MM.1S (cell line): Measurements from ENCODE around the gene CDCP2.

Experiments used
- DNase-seq: peaks from one replicate; pipeline ENCODE4 v3.0.0-alpha.2; 2015
- H2AFZ ChIP-seq: fragments of 300-600 bp; sonication (generic); 2 replicates; pipeline ENCODE4 v1.6.0; 2016; ENCODE audit warnings: antibody characterized with exemption, low read length
- H3F3A ChIP-seq: fragments of 300-600 bp; sonication (generic); 2 replicates; pipeline ENCODE4 v1.6.1; 2016; ENCODE audit warnings: mild to moderate bottlenecking, antibody characterized with exemption, low read length, moderate library complexity, mixed read lengths; ENCODE audit not compliant: insufficient read depth
- H3K27ac ChIP-seq: fragments of 300-600 bp; sonication (generic); 2 replicates; pipeline ENCODE4 v1.5.1; 2016; ENCODE audit warnings: mild to moderate bottlenecking, low read length
- H3K27me3 ChIP-seq: fragments of 300-600 bp; sonication (generic); replicated peaks from 2 replicates; pipeline ENCODE4 v1.6.0; 2016; ENCODE audit warnings: low read length; ENCODE audit not compliant: insufficient read depth
- H3K36me3 ChIP-seq: fragments of 300-600 bp; sonication (generic); replicated peaks from 2 replicates; pipeline ENCODE4 v1.6.1; 2016; ENCODE audit warnings: mild to moderate bottlenecking, low read length, mixed read lengths; ENCODE audit not compliant: insufficient read depth
- H3K4me1 ChIP-seq: fragments of 300-600 bp; sonication (generic); 2 replicates; pipeline ENCODE4 v1.6.1; 2016; ENCODE audit warnings: low read length, mixed read lengths
- H3K4me2 ChIP-seq: fragments of 300-600 bp; sonication (generic); 2 replicates; pipeline ENCODE4 v1.6.0; 2016; ENCODE audit warnings: low read depth, low read length
- H3K4me3 ChIP-seq: fragments of 300-600 bp; sonication (generic); 2 replicates; pipeline ENCODE4 v1.5.1; 2016; ENCODE audit warnings: low read length, mixed read lengths
- H3K79me2 ChIP-seq: fragments of 300-600 bp; sonication (generic); 2 replicates; pipeline ENCODE4 v1.6.1; 2016; ENCODE audit warnings: mixed run types, low read length, mixed read lengths
- H3K9ac ChIP-seq: fragments of 300-600 bp; sonication (generic); 2 replicates; pipeline ENCODE4 v1.6.1; 2016; ENCODE audit warnings: low read length, mixed read lengths
- H3K9me2 ChIP-seq: fragments of 300-600 bp; sonication (generic); replicated peaks from 2 replicates; pipeline ENCODE4 v1.6.1; 2016; ENCODE audit warnings: mild to moderate bottlenecking, low read length, mixed read lengths; ENCODE audit not compliant: insufficient read depth
- H3K9me3 ChIP-seq: fragments of 300-600 bp; sonication (generic); replicated peaks from 2 replicates; pipeline ENCODE4 v1.6.1; 2016; ENCODE audit warnings: mild to moderate bottlenecking, low read length, mixed read lengths; ENCODE audit not compliant: insufficient read depth
- H4K20me1 ChIP-seq: fragments of 300-600 bp; sonication (generic); 2 replicates; pipeline ENCODE4 v1.6.1; 2016; ENCODE audit warnings: mild to moderate bottlenecking, low read length, moderate library complexity, mixed read lengths; ENCODE audit not compliant: insufficient read depth
- EZH2 ChIP-seq: fragments of 300-600 bp; sonication (generic); optimal IDR thresholded peaks from 2 replicates; pipeline ENCODE3; 2017; ENCODE audit warnings: low read depth, mild to moderate bottlenecking, antibody characterized with exemption, low read length, mixed read lengths
- EZH2phosphoT487 ChIP-seq: fragments of 300-600 bp; sonication (generic); IDR thresholded peaks from 2 replicates; pipeline ENCODE4 v1.6.1; 2018; ENCODE audit warnings: antibody characterized with exemption, low read length
- TF ChIP-seq, protein P1 (sequence below): fragments of 300-600 bp; sonication (generic); IDR thresholded peaks from 2 replicates; pipeline ENCODE4 v1.5.1; 2016; ENCODE audit warnings: antibody characterized with exemption, low read length, mixed read lengths

The CDCP2 gene

DNA sequence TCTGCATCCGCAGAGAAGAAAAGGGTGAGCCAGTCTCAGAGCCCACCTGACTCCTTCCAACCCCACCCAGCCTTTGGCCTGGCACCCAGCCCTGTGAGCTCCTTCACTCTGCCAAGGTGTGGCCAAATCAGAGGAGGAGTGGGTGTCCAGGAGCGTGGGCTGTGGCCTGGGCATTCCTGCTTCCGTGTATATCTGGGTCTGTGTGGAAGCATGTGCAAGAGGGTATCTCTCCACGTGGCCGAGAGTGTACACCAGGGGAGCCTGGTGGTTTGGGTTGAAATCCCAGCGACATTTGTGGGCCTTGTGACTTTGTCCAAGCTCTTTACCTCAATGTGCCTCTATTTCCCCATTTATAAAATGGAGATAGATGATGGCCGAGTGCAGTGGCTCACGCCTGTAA, 29.8 kb downstream of the CDCP2 start:
- H3K27me3 ChIP-seq, result no peaks in the 10 kb centered on the region
- H3K36me3 ChIP-seq, result no peaks in the 10 kb centered on the region
- TF ChIP-seq, protein P1, sequence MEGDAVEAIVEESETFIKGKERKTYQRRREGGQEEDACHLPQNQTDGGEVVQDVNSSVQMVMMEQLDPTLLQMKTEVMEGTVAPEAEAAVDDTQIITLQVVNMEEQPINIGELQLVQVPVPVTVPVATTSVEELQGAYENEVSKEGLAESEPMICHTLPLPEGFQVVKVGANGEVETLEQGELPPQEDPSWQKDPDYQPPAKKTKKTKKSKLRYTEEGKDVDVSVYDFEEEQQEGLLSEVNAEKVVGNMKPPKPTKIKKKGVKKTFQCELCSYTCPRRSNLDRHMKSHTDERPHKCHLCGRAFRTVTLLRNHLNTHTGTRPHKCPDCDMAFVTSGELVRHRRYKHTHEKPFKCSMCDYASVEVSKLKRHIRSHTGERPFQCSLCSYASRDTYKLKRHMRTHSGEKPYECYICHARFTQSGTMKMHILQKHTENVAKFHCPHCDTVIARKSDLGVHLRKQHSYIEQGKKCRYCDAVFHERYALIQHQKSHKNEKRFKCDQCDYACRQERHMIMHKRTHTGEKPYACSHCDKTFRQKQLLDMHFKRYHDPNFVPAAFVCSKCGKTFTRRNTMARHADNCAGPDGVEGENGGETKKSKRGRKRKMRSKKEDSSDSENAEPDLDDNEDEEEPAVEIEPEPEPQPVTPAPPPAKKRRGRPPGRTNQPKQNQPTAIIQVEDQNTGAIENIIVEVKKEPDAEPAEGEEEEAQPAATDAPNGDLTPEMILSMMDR, result no peak
- no peak for TF ChIP-seq EZH2phosphoT487
- TF ChIP-seq EZH2, result no peak
- H3K4me3 ChIP-seq, result no peak overlapping the region
- H3K4me1 ChIP-seq, result peaks cover 11% of the 10 kb centered on the region
- no peak for DNase-seq
- H3K27ac ChIP-seq, result no peak overlapping the region
- H4K20me1 ChIP-seq, result no peaks in the 10 kb centered on the region
- H3K9me2 ChIP-seq, result no peaks in the 10 kb centered on the region
- H3K4me2 ChIP-seq, result no peak overlapping the region
- no peaks in the 10 kb centered on the region for H3F3A ChIP-seq
- no peak overlapping the region for H2AFZ ChIP-seq
- H3K9me3 ChIP-seq, result no peaks in the 10 kb centered on the region
- no peak overlapping the region for H3K9ac ChIP-seq
- H3K79me2 ChIP-seq, result no peaks in the 10 kb centered on the region

DNA sequence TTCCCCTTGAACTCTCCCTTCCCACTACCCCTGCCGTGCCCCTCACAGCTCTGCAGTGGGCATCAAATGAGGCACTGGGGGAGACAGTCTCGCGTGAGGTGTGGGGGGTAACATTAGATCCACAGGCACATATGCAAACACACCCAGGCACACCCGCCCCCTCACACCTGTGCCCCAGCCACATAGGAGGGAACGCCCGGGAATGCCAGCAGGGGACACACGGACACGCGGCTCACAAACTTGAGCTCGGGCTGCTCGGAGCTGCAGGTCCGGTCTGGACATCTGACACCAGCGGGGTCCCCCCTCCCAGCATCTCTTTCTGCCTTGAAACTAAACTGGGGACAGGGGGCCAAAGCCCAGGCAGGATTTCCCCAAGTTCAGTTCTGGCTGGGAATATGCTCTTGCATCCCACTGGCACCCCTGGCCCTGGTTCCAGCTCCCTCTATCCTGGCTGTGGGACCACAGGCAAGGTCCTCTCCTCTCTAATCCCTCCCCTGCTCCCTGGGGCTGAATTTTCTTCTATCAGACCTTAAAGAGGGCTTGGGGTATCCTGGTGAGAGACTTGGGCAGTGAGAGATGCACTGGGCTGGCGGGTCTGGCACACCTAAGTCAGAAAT, 30.6 kb downstream of the CDCP2 start:
- no peaks in the 10 kb centered on the region for H3K27me3 ChIP-seq
- H3K9me3 ChIP-seq, result no peaks in the 10 kb centered on the region
- H3K4me3 ChIP-seq, result no peak overlapping the region
- H3K79me2 ChIP-seq, result no peaks in the 10 kb centered on the region
- H4K20me1 ChIP-seq, result no peaks in the 10 kb centered on the region
- no peaks in the 10 kb centered on the region for H3K9me2 ChIP-seq
- TF ChIP-seq, protein P1, result no peak
- no peak for TF ChIP-seq EZH2
- no peak for TF ChIP-seq EZH2phosphoT487
- no peak overlapping the region for H3K27ac ChIP-seq
- no peak overlapping the region for H3K9ac ChIP-seq
- peak overlapping the region; percentile 45; the same call in 1 of the 2 replicates for H3K4me2 ChIP-seq
- H3K4me1 ChIP-seq, result peaks cover 11% of the 10 kb centered on the region
- H2AFZ ChIP-seq, result no peak overlapping the region
- no peaks in the 10 kb centered on the region for H3F3A ChIP-seq
- no peaks in the 10 kb centered on the region for H3K36me3 ChIP-seq
- no peak for DNase-seq

DNA sequence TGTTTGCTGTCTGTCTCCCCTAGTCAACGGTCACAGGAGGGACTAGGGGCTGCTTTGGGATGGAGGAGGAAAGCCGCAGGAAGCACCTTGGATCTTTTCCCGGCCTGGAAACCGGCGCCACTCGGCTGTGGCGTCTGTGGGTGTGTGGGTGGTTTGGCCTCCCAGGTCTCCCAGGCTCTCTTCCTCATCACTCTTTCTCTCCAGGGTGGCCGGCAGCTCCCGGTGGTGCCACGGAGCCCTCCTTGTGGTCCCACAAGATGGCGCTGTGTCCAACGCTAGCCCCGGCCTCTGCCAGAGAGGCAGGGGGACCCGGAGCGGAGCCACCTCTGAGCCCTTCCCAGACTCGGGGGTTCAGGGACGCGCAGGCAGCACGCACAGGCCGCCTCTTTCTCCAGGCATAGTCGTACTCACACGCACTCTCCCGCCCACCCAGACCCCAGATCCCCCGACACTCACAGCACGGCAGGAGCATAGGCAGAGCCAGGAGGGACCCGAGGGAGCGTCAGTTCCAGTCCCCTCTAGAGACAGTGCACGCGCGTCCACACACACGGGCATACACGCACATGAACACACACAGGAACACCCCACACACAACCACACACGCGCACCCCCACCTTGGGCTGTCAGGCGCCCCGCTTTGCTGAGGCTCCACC, 31.2 kb downstream of the CDCP2 start:
- peak overlapping the region; percentile 65 for H2AFZ ChIP-seq

More for the DNA sequence above, 31.2 kb downstream of the CDCP2 start:
- H3K36me3 ChIP-seq, result no peaks in the 10 kb centered on the region
- peak; percentile 46 for DNase-seq
- TF ChIP-seq, protein P1, result peak; percentile 72
- TF ChIP-seq EZH2phosphoT487, result no peak
- no peaks in the 10 kb centered on the region for H4K20me1 ChIP-seq
- peaks cover 11% of the 10 kb centered on the region for H3K4me1 ChIP-seq
- no peaks in the 10 kb centered on the region for H3K27me3 ChIP-seq
- H3K79me2 ChIP-seq, result no peaks in the 10 kb centered on the region
- H3K9me2 ChIP-seq, result no peaks in the 10 kb centered on the region
- 0 out of 2 replicates have a peak overlapping the region, but pooled peaks have one; percentile 27 for H3K4me3 ChIP-seq
- H3K9me3 ChIP-seq, result no peaks in the 10 kb centered on the region
- H3K9ac ChIP-seq, result no peak overlapping the region
- peak overlapping the region; percentile 45 for H3K4me2 ChIP-seq
- no peak overlapping the region for H3K27ac ChIP-seq
- H3F3A ChIP-seq, result no peaks in the 10 kb centered on the region
